HG03025 (cell line): ENCODE data around the gene MED27.

ENCODE experiments used
- ATAC-seq: cut with Tn5 transposase; IDR thresholded peaks from one replicate; pipeline ENCODE4 v1.9.1; 2021; ENCODE audit warnings: mild to moderate bottlenecking, moderate library complexity; ENCODE audit not compliant: unreplicated experiment, low FRiP score

MED27 gene

DNA sequence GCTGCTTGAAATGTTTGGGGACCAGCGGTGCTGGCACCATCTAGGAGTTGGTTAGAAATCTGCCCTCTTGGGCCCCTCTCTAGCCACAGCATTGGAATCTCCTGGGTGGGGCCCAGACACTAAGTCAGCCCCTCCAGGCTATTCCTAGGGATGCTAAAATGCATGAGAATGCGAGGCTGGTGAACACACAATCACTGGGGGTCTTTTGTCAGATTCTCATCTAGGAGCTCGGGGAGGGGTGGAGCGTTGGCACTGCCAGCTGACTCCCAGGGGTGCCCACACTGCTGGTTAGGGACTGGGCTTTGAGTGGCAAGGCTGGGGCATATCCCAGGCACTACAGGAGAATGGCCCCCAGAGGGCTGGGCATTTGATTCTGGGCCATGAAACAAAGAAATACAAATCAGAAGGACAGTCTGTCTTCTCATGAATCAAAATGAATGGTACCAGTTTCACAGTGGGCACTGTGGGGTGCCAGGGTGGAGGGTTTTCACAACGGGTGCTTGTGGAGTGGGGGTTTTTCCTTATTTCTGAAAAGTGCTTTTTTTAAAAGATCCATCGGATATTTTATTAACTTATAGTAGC lies 212.0 kb downstream of the MED27 start:
- ATAC-seq, result no peak

DNA sequence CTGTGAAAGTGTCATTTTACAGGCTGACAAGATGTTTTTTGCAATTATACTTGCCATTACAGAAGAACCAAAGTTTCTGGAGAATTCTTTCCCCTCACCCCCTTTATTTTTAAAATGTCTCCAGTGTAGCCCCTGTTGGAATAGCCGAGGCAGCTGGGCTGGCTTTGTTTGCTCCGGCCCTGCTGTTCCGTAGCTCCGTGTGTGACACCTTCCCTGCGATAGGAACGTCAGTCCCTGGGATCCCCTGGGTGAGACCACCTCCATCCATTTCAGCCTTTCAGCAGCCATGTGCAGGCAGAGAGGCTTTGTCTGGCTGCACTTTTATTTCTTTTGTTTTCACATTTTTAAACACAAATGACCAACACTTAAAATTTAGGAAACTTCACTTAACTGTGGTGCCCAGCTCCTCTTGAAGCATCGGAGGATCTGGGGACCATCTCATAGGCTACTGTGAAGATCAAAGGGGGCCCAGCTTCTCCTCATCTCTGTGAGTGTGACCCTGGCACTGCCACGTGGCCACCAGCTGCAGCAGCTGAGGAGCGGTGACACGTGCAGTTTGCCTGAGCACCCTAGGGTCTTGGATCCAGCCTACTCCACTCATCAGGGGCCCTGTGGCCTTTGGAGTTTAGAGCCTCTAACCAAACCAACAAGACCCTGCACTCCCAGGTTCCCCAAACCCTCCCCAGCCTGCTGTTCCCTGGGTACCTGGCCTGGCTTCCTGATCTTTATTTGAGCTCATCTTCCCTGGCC lies 214.0 kb downstream of the MED27 start:
- no peak for ATAC-seq

DNA sequence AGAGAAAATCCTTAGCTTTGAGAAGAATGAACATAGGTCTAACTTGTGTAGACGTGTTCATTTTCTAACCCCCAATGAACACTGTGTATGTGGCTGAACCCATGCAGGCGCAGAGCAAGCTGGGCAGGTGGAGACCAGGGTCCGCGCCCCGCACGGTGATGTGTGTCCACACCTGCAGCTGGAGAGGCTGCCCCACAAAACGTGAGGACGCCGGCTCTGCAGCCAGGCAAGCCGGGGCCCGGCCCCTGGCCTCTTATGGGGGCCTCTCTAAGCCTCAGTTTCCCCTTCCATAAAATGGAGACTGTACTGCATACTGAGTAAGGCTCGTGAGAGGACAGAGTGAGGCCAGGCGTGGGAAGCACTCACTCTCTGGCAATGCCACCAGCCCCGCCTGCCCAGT lies 215.1 kb downstream of the MED27 start:
- ATAC-seq, result no peak

DNA sequence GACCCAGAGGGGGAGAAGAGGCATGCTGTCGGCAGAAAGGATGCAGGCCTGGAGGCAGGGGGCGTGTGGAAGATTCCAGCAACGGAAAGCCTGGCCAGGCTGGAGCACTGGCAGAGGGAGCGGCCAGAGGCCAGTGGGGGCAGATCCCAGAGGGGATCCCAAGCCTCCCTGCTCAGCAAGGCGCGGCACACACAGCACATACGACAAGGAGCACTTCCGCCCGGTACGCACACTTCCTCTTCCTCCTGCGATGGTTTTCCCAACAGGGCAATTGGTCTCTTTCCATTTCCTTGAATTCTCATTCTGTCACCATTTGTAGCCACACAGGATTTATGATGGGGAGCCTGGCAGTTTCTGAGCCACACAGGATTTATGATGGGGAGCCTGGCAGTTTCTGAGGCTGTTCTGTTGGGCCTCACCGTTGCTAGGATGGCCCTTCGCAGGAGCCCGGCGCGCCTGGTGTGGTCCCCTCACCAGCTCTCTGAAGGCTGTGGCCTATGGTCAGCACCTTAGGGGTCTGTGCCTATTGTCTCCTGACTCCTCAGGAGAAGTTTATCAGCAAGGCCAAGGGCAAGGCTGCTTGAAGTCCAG lies 216.3 kb downstream of the MED27 start:
- ATAC-seq, result no peak

GRCh38 chr9:131862261-131862660 lies 217.4 kb downstream of the MED27 start:
- no peak for ATAC-seq

GRCh38 chr9:131860430-131860829 lies 219.2 kb downstream of the MED27 start:
- no peak for ATAC-seq

DNA sequence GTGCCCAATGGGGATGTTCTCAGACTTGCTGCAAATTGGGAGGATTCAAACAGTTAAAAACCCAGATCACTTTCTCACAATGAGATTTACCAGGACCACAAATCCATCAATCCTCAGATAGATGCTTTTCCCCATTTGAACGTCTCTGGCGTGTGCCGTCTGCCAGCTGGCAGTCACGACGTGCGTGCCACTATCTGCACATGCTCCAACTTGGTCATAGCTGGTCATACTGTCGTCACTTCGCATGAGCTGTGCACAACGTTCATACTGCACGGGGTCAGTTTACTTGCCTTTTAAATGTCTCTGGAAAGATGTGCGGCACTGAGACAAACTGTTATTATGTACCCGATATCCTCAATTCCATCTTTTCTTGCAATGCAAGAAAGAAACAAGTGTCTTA lies 221.5 kb downstream of the MED27 start:
- no peak for ATAC-seq

GRCh38 chr9:131856105-131856504 lies 223.6 kb downstream of the MED27 start:
- ATAC-seq, result no peak

- ATAC-seq, result no peak
These were observed 224.6 kb downstream of the MED27 start for GRCh38 chr9:131854896-131855613.

DNA sequence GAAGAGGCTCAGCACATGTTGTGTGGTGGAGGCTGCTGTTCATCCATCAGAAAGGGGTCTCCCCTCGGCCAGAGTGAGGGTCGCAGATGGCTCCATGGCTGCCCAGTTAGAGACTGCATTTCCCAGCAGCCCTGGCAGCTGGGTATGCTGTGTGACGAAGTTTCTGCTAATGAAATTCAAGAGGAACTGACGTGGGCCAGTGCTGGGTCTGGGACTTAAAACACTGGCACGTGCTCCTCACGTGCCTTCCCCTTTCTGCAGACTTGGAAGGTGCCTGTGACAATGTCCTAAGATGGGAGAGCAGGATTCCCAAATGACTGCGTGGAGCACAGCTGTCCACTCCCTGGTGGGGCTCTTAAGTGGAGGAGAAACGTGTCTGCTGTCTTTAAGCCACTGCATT lies 225.3 kb downstream of the MED27 start:
- ATAC-seq, result no peak

DNA sequence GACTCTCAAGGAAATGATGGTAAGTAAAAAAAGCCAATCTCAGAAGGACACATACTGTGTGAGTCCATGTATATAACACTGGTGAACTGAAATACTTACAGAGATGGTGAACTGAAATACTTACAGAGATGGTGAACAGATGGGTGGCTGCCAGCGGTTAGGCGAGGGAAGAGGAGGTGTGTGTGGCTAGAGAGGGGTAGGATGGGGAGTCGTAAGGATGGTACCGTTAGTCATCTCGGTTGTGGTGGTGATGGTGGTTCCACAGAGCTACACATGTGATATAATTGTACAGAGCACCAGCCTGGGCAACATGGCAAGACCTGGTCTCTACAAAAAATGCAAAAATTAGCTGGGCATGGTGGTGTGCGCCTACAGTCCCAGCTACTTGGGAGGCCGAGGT lies 226.2 kb downstream of the MED27 start:
- no peak for ATAC-seq

- no peak for ATAC-seq
These were observed 228.3 kb downstream of the MED27 start for GRCh38 chr9:131851414-131851813.

DNA sequence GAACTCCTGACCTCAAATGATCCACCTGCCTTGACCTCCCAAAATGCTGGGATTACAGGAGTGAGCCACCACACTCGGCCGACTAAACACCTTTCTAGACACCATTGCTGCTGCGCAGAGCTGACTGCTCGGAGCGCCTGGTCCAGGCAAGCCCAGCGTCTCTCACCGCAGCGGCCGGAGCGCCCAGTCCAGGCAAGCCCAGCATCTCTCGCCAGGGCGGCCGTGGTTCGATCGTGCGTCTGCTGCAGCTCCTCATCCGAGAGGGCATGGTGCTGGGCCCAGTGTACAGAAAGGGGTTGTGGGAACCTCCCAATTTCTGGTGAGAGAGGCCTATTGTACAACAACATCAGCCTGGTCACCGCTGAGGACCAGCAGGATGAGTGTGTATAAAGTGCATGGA lies 230.3 kb downstream of the MED27 start:
- ATAC-seq, result no peak

DNA sequence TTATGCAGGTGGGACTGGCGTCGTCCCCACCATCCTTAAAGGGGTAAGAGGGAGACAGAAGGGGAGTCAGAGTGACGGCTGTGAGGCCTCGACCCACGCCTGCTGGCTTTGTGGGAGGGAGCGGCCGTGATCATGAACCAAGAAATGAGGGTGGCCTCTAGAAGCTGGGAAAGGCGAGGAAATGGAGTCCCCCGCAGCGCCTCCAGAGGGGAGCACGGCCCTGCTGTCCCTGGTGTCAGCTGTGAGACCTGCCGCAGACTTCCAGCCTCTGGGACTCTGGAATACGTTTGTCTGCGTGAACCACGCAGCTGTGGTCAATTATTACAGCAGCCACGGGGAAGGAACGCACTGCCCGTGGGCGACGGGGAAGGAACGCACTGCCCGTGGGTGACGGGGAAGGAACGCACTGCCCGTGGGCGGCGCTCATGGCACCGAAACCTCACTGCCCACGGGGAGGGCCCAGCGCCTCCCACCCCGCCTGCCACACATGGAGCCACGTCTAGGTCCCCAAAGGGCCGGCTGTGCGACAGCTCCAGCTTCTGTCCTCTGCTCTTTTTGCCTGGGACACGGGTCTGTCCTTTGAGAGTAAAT lies 231.0 kb downstream of the MED27 start:
- ATAC-seq, result no peak

DNA sequence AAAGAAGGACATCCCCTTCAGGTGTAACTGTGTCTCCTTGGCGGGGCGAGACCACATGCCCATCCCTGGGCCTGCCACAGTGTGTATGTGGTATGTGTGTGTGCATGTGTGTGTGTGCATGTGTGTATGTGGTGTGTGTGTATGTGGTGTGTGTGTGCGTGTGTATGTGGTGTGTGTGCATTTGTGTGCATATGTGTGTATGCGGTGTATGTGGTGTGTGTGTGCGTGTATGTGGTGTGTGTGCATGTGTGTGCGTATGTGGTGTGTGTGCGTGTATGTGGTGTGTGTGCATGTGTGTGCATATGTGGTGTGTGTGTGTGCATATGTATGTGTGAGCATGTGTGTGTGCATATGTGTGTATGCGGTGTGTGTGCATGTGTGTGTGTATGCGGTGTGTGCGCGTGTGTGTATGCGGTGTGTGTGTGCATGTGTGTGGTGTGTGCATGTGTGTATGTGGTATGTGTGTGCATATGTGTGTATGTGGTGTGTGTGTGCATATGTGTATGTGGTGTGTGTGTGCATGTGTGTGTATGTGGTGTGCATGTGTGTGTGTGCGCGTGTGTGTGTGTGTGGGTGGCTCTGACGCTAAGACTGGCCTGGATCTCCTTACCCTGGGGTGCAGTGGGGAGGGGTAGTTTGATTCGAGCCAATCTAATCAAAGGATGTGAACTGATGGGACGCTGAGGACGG lies 231.9 kb downstream of the MED27 start:
- no peak for ATAC-seq

- no peak for ATAC-seq
These were observed 234.1 kb downstream of the MED27 start for GRCh38 chr9:131845305-131846298.

- ATAC-seq, result no peak
These were observed 234.9 kb downstream of the MED27 start for GRCh38 chr9:131844745-131845118.

DNA sequence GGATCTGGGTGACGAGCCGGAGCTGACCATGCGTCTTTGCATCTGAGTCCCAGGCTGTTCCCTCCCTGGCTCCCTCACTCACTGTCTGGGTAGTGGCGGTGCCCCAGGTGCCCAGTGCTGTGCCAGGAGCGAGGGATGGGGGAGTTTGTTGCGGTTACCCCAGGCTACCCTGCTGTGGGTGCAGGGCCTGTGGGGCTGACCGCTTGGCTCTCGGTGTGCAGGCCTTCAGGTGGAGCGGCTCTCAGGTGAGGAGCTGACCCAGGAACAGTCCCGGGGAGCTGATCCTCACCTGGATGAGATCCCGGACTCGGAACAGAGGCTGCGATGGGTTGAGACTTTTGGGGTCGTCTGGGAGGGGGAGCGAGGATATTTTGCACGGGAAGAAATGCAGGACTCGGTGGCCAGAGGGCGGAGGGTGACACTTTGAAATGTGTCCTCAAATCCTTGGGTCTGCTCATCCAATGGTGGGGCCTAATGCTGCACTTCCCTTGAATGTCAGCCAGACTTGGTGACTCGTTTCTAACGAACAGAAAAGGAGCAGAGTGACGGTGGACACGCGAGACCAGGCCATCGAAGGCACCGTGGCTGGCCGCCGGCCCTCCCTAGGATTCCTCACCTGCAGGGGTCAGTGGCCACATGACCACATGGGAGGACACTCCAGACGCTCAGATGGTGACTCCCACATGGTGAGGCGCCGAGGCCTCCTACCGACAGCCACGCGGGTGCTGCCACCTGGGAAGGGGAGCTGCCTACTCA lies 235.5 kb downstream of the MED27 start:
- no peak for ATAC-seq
